Cerebellar cortex (tissue), 1 donor: ENCODE data around the gene SERINC3.
"Not testable (repeated sequence)": the region's sequence is repeated elsewhere in the genome, so short reads cannot be mapped to it uniquely, and the experiment has no call there.

ENCODE experiments used
- DNase-seq: peaks from one replicate; pipeline ENCODE4 v3.0.0-alpha.2; 2015; ENCODE audit warnings: low spot score

The SERINC3 gene

GRCh38 chr20:44491635-44492395 is 30.1 kb downstream of the SERINC3 start:
- no peak for DNase-seq

GRCh38 chr20:44489931-44490330 is 31.9 kb downstream of the SERINC3 start:
- no peak for DNase-seq

- DNase-seq, result no peak
Observed at GRCh38 chr20:44489223-44489622, 32.6 kb downstream of the SERINC3 start.

DNA sequence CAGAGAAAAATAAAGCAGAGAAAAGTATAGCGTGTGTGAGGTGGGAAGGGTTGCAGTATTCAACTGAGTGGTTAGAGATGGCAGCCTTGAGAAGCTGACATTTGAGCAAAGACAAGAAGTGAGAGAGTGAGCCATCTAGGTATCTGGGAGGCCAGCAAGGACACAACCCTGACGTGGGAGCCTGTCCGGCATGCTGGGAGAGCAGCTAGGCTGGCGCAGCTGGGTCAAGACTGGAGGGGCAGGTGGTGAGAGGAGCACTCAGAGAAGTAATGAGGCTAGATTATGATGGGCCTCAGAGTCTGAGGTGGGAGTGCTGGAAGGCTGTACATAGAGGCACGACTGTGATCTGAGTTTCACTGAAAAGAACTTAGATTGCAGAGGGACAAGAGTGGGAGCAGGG is 33.3 kb downstream of the SERINC3 start:
- DNase-seq, result no peak

DNA sequence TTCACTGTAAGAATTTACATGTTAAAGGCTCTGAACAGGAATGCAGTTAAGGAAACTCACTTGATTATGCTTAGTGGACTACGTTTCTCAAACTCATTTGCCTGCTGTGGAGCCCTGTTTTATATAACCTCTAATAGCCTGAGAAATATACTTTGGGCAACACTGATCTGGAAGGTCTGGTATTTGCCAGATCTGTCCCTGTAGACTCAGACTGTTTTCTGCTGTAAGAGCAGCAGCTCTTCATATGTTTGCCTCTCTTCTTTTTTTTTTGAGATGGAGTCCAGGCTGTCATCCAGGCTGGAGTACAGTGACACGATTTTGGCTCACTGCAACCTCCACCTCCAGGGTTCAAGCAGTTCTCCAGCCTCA is 36.1 kb downstream of the SERINC3 start:
- no peak for DNase-seq

DNA sequence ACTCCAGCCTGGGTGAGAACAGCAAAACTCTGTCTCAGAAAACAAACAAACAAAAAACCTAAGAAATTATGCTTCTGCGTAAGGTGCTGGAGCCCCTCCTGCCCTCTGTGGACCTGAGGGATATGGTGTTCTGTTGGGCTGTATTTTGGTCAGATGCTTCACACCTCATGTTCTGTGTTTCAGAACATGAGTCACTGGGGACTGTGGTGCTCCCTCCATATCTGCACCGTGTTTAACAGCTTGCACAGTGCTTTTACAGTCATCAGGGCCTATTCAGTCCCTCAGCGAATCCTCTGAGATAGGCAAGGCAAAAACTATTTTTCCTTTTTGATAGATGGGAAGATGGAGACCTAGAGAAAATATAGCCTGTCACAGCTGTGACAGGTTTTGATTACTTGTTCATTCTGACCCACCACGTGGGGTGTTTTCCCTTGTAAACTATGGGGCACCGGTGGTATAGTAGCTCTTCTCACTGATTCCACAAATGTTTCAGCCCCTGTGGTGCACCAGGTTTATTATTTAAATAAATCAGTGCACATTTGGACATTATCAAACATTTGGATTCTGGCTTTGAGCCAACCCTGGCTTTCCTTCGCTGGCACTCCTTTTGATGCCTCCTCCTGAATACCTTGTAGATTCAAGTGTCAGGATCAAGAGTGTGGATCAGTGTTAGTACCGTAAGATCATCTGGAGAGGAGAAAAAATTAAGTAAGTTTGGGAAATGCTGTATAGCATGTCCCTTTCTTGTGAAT is 36.6 kb downstream of the SERINC3 start:
- no peak for DNase-seq

- DNase-seq, result no peak
Observed at GRCh38 chr20:44483112-44483511, 38.8 kb downstream of the SERINC3 start.

DNA sequence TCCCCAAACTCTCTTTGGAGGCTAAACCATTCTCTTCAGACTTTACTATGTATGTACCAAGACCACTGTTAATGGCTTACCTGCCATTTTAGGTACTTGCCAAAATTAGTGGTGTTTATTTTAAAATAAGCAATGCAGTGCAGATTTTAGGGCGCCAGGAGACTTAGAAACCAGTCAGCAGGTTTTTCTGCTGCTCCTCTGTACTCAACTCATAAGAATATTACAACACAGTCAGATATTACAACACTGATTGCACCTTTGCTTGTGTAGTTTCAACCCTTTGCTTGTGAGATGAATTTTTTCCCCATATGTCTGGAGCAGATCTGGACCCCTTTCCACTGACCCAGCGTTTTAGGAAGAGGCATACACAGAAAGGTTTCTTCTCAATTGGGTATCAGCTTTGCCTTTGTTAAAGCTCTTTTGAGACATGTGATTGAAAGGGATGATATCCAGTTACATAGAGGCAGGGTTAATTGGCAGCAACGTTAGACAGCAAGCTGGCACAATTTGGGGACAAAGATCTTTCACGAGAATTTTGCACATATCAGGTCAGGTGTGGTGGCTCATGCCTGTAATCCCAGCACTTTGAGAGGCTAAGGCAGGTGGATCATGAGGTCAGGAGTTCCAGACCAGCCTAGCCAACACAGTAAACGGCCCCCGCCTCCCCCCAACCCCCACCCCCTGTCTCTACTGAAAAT is 40.0 kb downstream of the SERINC3 start:
- DNase-seq, result no peak

GRCh38 chr20:44480097-44480496 is 41.8 kb downstream of the SERINC3 start:
- DNase-seq, result no peak

- no peak for DNase-seq
Observed at GRCh38 chr20:44479643-44480042, 42.2 kb downstream of the SERINC3 start.

DNA sequence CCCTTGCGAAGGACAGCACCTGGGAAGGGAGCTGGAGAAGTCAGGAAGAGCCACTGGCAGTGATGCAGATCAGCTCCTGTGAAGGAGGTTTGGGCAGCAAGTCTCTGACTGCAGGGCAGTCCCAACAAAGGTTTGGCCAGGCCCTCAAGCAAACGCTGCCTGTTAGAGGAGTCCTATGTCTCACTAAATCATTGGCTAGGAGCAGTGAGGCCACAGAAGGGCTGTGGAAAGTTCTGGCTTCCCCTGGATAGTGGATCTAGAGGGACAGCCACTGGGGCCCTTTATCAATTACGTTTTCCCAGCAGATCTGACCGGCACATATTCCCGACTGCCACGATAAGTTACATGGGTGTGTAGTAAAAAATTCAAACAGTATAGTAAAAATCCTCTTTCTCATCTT is 43.7 kb downstream of the SERINC3 start:
- no peak for DNase-seq

DNA sequence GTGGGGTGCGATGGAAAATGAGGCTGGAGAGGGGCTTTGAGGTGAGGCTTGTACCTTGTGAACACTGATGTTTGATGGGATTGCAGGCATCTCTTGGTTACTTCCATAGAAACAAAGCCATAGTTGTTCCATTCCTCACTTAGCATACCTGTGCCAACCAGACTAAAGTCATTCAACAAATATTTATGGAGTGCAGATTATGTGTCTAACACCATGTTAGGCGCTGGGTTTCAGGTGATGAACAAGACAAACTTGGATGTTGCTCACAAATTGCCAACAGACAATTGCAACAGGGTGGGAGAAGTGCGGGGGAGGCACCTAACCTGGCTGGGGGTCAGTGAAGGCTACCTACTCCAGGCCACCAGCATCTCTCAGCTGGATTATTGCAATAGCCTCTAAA is 44.7 kb downstream of the SERINC3 start:
- no peak for DNase-seq

- peak; percentile 89 for DNase-seq
Observed at GRCh38 chr20:44475694-44476560, 45.9 kb downstream of the SERINC3 start, which contains the start of gene TTPAL. TTPAL (plus strand) TSS chr20:44475874; CDS start chr20:44480000, 4,126 bp downstream.

- DNase-seq, result no peak
Observed at GRCh38 chr20:44475372-44475693, 46.5 kb downstream of the SERINC3 start.

DNA sequence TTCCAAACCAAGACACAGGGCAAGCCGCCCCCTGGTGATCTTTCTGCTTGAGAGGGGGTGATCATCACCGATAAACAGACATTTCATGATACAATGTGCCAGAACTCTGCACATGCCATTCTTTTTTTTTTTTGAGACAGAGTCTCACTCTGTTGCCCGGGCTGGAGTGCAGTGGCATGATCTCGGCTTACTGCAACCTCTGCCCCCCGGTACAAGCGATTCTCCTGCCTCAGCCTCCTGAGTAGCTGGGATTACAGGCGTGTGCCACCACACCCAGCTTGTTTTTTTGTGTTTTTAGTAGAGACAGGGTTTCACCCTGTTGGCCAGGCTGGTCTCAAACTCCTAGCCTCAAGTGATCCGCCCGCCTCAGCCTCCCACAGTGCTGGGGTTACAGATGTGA is 49.6 kb downstream of the SERINC3 start:
- not testable (repeated sequence) for DNase-seq

GRCh38 chr20:44471481-44471882 is 50.4 kb downstream of the SERINC3 start:
- DNase-seq, result peak; percentile 94

- peak; percentile 80 for DNase-seq
Observed at GRCh38 chr20:44470327-44470726, 51.5 kb downstream of the SERINC3 start.

DNA sequence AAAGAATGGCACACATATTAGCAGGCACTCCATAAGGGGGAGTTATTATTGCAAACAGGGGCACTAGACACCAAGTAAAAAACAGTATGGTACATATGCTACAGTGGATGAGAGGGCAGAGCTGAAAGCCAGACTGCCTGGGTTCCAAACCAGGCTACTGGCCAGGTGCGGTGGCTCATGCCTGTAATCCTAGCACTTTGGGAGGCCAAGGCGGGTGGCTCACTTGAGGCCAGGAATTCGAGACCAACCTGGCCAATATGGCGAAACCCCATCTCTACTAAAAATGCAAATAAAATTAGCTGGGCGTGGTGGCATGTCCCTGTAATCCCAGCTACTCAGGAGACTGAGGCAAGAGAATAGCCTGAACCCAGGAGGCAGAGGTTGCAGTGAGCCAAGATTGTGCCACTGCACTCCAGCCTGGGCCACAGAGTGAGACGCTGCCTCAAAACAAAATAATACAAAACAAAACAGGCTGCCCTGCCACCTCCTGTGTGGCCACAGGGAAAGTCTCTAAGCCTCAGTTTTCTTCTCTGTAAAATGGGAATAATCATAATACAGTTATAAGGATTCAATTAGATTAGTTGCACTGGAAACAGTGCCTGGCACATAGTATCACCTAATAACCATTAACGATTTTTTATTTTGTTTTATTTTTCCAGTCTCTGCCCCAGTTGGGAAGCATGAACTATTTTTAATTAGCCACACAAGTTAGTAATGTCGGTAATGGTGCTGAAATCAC is 53.7 kb downstream of the SERINC3 start:
- DNase-seq, result no peak

DNA sequence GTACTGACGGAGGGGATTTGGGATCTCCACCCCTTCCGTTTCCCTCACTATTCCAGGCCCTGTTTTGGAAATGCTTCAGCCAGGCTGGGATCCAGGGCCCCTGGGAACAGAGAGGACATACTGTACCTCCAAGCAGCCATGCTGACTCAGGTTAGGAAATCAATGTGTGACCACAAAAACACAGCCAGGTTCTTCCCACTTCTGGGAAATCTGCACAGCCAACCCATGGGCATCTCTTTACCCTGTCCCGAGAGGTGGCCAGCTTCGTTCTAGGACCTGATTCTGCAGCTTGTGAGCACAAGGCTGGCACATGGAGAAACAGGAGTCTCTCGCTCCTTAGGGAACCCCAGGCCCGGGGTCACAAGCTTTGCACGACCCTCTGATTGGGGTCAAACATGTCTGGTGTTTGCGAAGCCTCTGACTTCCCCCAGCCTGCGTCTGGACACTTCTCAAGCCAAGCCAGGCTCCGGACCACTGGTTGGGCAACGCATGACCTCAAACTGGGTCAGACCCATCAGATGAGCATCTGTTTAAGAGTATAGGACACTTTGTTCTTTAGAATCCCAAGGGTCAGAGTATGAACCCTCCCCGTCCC is 54.5 kb downstream of the SERINC3 start:
- DNase-seq, result peak; percentile 58

DNA sequence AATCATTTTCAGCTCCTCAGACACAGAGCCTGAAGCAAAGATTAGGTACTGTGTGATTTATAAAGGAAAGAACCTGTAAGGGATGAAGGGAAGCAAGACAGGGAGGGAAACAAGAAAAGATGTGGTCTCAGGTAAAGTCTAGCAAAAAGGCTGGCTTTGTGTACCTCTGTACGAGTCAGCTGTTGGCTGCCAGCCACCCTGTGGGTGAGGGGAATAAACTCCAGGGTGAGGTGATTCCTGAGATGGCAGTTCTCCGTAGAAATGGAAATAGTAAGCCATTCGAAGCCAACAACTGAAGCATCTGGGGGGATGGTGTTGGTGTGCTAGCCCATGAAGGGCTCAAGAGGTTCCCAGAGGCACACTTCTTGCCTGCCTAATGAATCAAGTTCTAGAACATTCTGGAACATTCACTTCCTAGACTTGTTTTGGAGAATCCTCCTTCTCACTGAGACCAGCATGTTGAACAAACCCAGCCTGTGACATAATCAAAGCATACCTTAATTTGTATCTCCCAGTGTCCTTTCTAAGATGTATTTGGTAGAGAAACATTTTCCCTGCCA is 56.8 kb downstream of the SERINC3 start:
- DNase-seq, result no peak

DNA sequence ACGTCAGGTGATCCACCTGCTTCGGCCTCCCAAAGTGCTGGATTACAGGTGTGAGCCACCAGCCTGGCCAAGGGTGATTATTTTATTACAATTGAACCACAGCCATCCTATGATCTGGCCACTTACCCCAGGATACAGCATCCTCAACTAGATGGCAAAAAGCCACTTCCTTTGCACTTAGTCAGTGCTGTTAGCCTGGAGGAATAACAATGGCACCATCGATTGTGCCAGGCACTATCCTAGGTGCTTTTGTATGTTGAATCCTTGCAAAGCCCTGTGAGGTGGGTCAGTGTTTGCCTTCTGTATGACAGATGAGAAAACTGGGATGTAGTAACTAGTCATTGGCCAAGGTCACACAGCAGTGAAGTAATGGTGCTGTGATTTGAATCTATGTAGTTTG is 57.4 kb downstream of the SERINC3 start:
- DNase-seq, result no peak
